IPS-11a (cell line): ENCODE results near the gene IKZF5.

Source experiments
- H3K4me3 ChIP-seq: one replicate; pipeline ENCODE4 v1.5.1; 2013; ENCODE audit warnings: low read depth, low read length, control low read depth

Gene IKZF5

GRCh38 chr10:123008355-123009104 is at the start of gene IKZF5, which contains the start of gene ACADSB:
TSS of gene IKZF5 (minus strand) at chr10:123008795. CDS start at chr10:122998625, 10,170 bp downstream.
TSS of gene ACADSB (plus strand) at chr10:123009006. CDS start at chr10:123009030, 24 bp downstream.
- peak within 1 kb of the TSS; percentile 84 for H3K4me3 ChIP-seq

- no peak overlapping the region for H3K4me3 ChIP-seq
These were observed 49.4 kb upstream of the IKZF5 start for GRCh38 chr10:123057968-123058367.

- no peak overlapping the region for H3K4me3 ChIP-seq
These were observed 37.6 kb upstream of the IKZF5 start for GRCh38 chr10:123045961-123046731.

- no peak overlapping the region for H3K4me3 ChIP-seq
These were observed 35.8 kb upstream of the IKZF5 start for GRCh38 chr10:123044391-123044790.

GRCh38 chr10:123043409-123043925 is 34.9 kb upstream of the IKZF5 start:
- H3K4me3 ChIP-seq, result no peak overlapping the region

- no peak overlapping the region for H3K4me3 ChIP-seq
These were observed 34.3 kb upstream of the IKZF5 start for GRCh38 chr10:123042708-123043408.

- H3K4me3 ChIP-seq, result no peak overlapping the region
These were observed 31.0 kb upstream of the IKZF5 start for GRCh38 chr10:123039632-123039930.

- no peak overlapping the region for H3K4me3 ChIP-seq
These were observed 30.4 kb upstream of the IKZF5 start for GRCh38 chr10:123038782-123039631.

GRCh38 chr10:123035467-123036086 is 27.0 kb upstream of the IKZF5 start:
- H3K4me3 ChIP-seq, result no peak overlapping the region

GRCh38 chr10:123034332-123034731 is 25.7 kb upstream of the IKZF5 start:
- no peak overlapping the region for H3K4me3 ChIP-seq

- H3K4me3 ChIP-seq, result no peak overlapping the region
These were observed 22.5 kb upstream of the IKZF5 start for GRCh38 chr10:123031124-123031523.

- H3K4me3 ChIP-seq, result no peak overlapping the region
These were observed 19.3 kb upstream of the IKZF5 start for GRCh38 chr10:123027861-123028260.

GRCh38 chr10:123026302-123026701 is 17.7 kb upstream of the IKZF5 start:
- H3K4me3 ChIP-seq, result no peak overlapping the region

GRCh38 chr10:123024540-123024939 is 15.9 kb upstream of the IKZF5 start:
- no peak overlapping the region for H3K4me3 ChIP-seq

- H3K4me3 ChIP-seq, result no peak overlapping the region
These were observed 12.9 kb upstream of the IKZF5 start for GRCh38 chr10:123021517-123021916.

GRCh38 chr10:123019941-123020703 is 11.5 kb upstream of the IKZF5 start:
- no peak overlapping the region for H3K4me3 ChIP-seq

- H3K4me3 ChIP-seq, result no peak overlapping the region
These were observed 10.7 kb upstream of the IKZF5 start for GRCh38 chr10:123019264-123019663.

- H3K4me3 ChIP-seq, result no peak overlapping the region
These were observed 9.9 kb upstream of the IKZF5 start for GRCh38 chr10:123018531-123018930.

- H3K4me3 ChIP-seq, result no peak overlapping the region
These were observed 9.0 kb upstream of the IKZF5 start for GRCh38 chr10:123017421-123018165.
